HepG2 (cell line): ENCODE measurements around the gene SNPH. TPM values are rescaled to one million over a fixed set of nuclear protein-coding genes. Genes with fewer than 3 reads are reported as not detected.

Experiments
- BCL6 ChIP-seq: IDR thresholded peaks from 2 replicates; pipeline ENCODE4 v1.6.1; 2016; ENCODE audit warnings: missing genetic modification reagents, missing compliant biosample characterization
- FOXP4 ChIP-seq: sonication (generic); formaldehyde crosslinking; IDR thresholded peaks from 2 replicates; pipeline ENCODE4 v1.4.0; 2020; ENCODE audit warnings: missing genetic modification reagents
- HMGXB3 ChIP-seq: sonication (generic); formaldehyde crosslinking; IDR thresholded peaks from 2 replicates; pipeline ENCODE4 v1.4.0; 2020; ENCODE audit warnings: missing genetic modification reagents, borderline replicate concordance
- HNRNPH1 ChIP-seq: fragments of 200-400 bp; formaldehyde crosslinking; optimal IDR thresholded peaks from 2 replicates; pipeline ENCODE3; 2017; ENCODE audit warnings: mild to moderate bottlenecking, low read depth, low read length
- MIXL1 ChIP-seq: IDR thresholded peaks from 2 replicates; pipeline ENCODE4 v1.6.1; 2016
- NCOA1 ChIP-seq: sonication (generic); formaldehyde crosslinking; IDR thresholded peaks from 2 replicates; pipeline ENCODE4 v1.9.0; 2021; ENCODE audit warnings: missing genetic modification reagents
- RCOR2 ChIP-seq: IDR thresholded peaks from 2 replicates; pipeline ENCODE4 v1.6.1; 2016; ENCODE audit warnings: missing biosample characterization, missing genetic modification reagents
- SOX13 ChIP-seq, 3 experiments: fragments of 450-650 bp in 1 of 3; sonication (generic) in 1 of 3; formaldehyde crosslinking in 1 of 3; IDR thresholded peaks in 2 of 3; conservative IDR thresholded peaks in 1 of 3; 2 replicates each; pipeline versions ENCODE4 v1.5.0 to v1.6.1; 2016 to 2020; ENCODE audit warnings: antibody characterized with exemption in 1 of 3, mild to moderate bottlenecking in 1 of 3, missing compliant biosample characterization in 1 of 3, missing genetic modification reagents in 1 of 3, moderate library complexity in 1 of 3
- TMF1 ChIP-seq: sonication (generic); formaldehyde crosslinking; IDR thresholded peaks from 2 replicates; pipeline ENCODE4 v1.8.1; 2022; ENCODE audit warnings: low read depth, missing genetic modification reagents
- ZNF234 ChIP-seq: sonication (generic); formaldehyde crosslinking; conservative IDR thresholded peaks from 2 replicates; pipeline ENCODE4 v1.5.1; 2020; ENCODE audit warnings: mild to moderate bottlenecking, missing genetic modification reagents
- ZNF431 ChIP-seq: sonication (generic); formaldehyde crosslinking; IDR thresholded peaks from 2 replicates; pipeline ENCODE4 v1.9.0; 2022; ENCODE audit warnings: missing genetic modification reagents, low read depth, mild to moderate bottlenecking, borderline replicate concordance
- polyA plus RNA-seq, 8 experiments: library from polyadenylated mRNA; depleted of rRNA in 3 of 8; stranded (reverse) in 7 of 8; unstranded in 1 of 8; fragments of >200 nt; fragmentation: Illumina TruSeq in 4 of 8; extraction: Trizol in 4 of 8; gene quantifications; 2 replicates each; pipeline versions ENCODE4 v1.2.1 to v1.2.3, GENCODE V29; 2011 to 2016; ENCODE audit warnings: low read depth in 4 of 8, missing spikeins in 1 of 8, mixed read lengths in 1 of 8; ENCODE audit not compliant: insufficient read depth in 1 of 8
- total RNA-seq, 5 experiments: library from RNA; depleted of rRNA; stranded (reverse); fragments of >200 nt; fragmentation: Illumina TruSeq; extraction: Trizol; gene quantifications; 2 replicates each; pipeline ENCODE4 v1.2.3, GENCODE V29; 2016; ENCODE audit warnings: low read depth in 1 of 5
- TF ChIP-seq, protein P1 (sequence below): sonication (generic); formaldehyde crosslinking; IDR thresholded peaks from 2 replicates; pipeline ENCODE4 v1.9.0; 2021; ENCODE audit warnings: missing genetic modification reagents, borderline replicate concordance
- TF ChIP-seq, protein P2 (sequence below): sonication (generic); formaldehyde crosslinking; IDR thresholded peaks from 2 replicates; pipeline ENCODE4 v1.8.0; 2023; ENCODE audit warnings: mild to moderate bottlenecking, missing genetic modification reagents
- TF ChIP-seq, protein P3 (sequence below): sonication (generic); formaldehyde crosslinking; IDR thresholded peaks from 2 replicates; pipeline ENCODE4 v1.5.0; 2020; ENCODE audit warnings: missing genetic modification reagents

Gene SNPH
- total and polyA plus RNA-seq, 2 of the 13 experiments (the other 11 are each of a cell fraction or from before 2014, with no cell fraction given), result 0.09 TPM; not detected in 1

- TF ChIP-seq, protein P1, sequence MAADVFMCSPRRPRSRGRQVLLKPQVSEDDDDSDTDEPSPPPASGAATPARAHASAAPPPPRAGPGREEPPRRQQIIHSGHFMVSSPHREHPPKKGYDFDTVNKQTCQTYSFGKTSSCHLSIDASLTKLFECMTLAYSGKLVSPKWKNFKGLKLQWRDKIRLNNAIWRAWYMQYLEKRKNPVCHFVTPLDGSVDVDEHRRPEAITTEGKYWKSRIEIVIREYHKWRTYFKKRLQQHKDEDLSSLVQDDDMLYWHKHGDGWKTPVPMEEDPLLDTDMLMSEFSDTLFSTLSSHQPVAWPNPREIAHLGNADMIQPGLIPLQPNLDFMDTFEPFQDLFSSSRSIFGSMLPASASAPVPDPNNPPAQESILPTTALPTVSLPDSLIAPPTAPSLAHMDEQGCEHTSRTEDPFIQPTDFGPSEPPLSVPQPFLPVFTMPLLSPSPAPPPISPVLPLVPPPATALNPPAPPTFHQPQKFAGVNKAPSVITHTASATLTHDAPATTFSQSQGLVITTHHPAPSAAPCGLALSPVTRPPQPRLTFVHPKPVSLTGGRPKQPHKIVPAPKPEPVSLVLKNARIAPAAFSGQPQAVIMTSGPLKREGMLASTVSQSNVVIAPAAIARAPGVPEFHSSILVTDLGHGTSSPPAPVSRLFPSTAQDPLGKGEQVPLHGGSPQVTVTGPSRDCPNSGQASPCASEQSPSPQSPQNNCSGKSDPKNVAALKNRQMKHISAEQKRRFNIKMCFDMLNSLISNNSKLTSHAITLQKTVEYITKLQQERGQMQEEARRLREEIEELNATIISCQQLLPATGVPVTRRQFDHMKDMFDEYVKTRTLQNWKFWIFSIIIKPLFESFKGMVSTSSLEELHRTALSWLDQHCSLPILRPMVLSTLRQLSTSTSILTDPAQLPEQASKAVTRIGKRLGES (CRISPR knock-in tag), result no peak
- no peak for TF ChIP-seq ZNF234 (CRISPR knock-in tag)
- 0 out of 2 replicates have a peak, but pooled peaks have one; percentile 11 for TF ChIP-seq FOXP4 (CRISPR knock-in tag)
- TF ChIP-seq BCL6 (CRISPR knock-in tag), result peak; percentile 55; the same call in 1 of the 2 replicates
- TF ChIP-seq RCOR2 (CRISPR knock-in tag), result peak; percentile 83
- peak; percentile 83 for TF ChIP-seq MIXL1
- 0 out of 2 replicates have a peak, but pooled peaks have one; percentile 9 for TF ChIP-seq HMGXB3 (CRISPR knock-in tag)
- TF ChIP-seq TMF1, result 0 out of 2 replicates have a peak, but pooled peaks have one; percentile 8
- TF ChIP-seq, protein P2, sequence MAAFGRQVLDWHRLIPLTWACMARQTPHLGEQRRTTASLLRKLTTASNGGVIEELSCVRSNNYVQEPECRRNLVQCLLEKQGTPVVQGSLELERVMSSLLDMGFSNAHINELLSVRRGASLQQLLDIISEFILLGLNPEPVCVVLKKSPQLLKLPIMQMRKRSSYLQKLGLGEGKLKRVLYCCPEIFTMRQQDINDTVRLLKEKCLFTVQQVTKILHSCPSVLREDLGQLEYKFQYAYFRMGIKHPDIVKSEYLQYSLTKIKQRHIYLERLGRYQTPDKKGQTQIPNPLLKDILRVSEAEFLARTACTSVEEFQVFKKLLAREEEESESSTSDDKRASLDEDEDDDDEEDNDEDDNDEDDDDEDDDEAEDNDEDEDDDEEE (CRISPR knock-in tag), result no peak
- TF ChIP-seq ZNF431 (CRISPR knock-in tag), result peak; percentile 34; the same call in 1 of the 2 replicates
- peak; percentile 82 for TF ChIP-seq HNRNPH1
- no peak for TF ChIP-seq NCOA1 (CRISPR knock-in tag)
- TF ChIP-seq SOX13 (IDR thresholded peaks at IDR 0.05), result no peak
- TF ChIP-seq SOX13 (CRISPR knock-in tag; conservative IDR thresholded peaks at IDR 0.05 in 1 of 2, IDR thresholded peaks at IDR 0.05 in 1 of 2), result peak in 1 of 2 experiments; percentile 66; a peak in 2 of 4 replicates
- TF ChIP-seq, protein P3, sequence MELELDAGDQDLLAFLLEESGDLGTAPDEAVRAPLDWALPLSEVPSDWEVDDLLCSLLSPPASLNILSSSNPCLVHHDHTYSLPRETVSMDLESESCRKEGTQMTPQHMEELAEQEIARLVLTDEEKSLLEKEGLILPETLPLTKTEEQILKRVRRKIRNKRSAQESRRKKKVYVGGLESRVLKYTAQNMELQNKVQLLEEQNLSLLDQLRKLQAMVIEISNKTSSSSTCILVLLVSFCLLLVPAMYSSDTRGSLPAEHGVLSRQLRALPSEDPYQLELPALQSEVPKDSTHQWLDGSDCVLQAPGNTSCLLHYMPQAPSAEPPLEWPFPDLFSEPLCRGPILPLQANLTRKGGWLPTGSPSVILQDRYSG (CRISPR knock-in tag), result no peak
These were observed 62.0 kb downstream of the SNPH start (continued) for GRCh38 chr20:1327827-1328679.
